Activated CD4-positive, alpha-beta T cell treated with anti-CD3 and anti-CD28 coated beads, Interleukin-2, amount 50 U/mL, for 4 hours (primary cell): ENCODE data around the gene MAP2K7.
"Not testable (repeated sequence)": the region's sequence is repeated elsewhere in the genome, so short reads cannot be mapped to it uniquely, and the experiment has no call there.

Source experiments
- DNase-seq, 2 experiments: peaks; one replicate each; pipeline ENCODE4 v3.0.0-alpha.2; 2020

Gene MAP2K7

GRCh38 chr19:7903244-7904073 is at the start of gene MAP2K7:
MAP2K7 (plus strand) TSS chr19:7903877; CDS start chr19:7903945, 68 bp downstream.
- DNase-seq: peak; percentile 100

- DNase-seq: no peak
Measured at GRCh38 chr19:7855426-7856108, 48.1 kb upstream of the MAP2K7 start.

- DNase-seq: no peak
Measured at GRCh38 chr19:7856109-7856591, 47.5 kb upstream of the MAP2K7 start.

GRCh38 chr19:7856679-7857663 is 46.7 kb upstream of the MAP2K7 start:
- DNase-seq: no peak

- no peak for DNase-seq
Measured at GRCh38 chr19:7857727-7858108, 46.0 kb upstream of the MAP2K7 start.

GRCh38 chr19:7858109-7858770 is 45.4 kb upstream of the MAP2K7 start:
- DNase-seq: no peak

GRCh38 chr19:7859087-7859486 is 44.6 kb upstream of the MAP2K7 start:
- DNase-seq: not testable (repeated sequence)

GRCh38 chr19:7859831-7860713 is 43.6 kb upstream of the MAP2K7 start:
- no peak for DNase-seq

GRCh38 chr19:7860714-7861618 is 42.7 kb upstream of the MAP2K7 start:
- DNase-seq: no peak

- no peak for DNase-seq
Measured at GRCh38 chr19:7861619-7862412, 41.9 kb upstream of the MAP2K7 start.

- DNase-seq: peak; percentile 63 to 69
Measured at GRCh38 chr19:7862413-7862951, 41.2 kb upstream of the MAP2K7 start.

GRCh38 chr19:7863157-7863970 is 40.3 kb upstream of the MAP2K7 start:
- DNase-seq: no peak

- DNase-seq: no peak
Measured at GRCh38 chr19:7863971-7864689, 39.5 kb upstream of the MAP2K7 start.

GRCh38 chr19:7864690-7865074 is 39.0 kb upstream of the MAP2K7 start:
- DNase-seq: no peak

GRCh38 chr19:7865262-7865911 is 38.3 kb upstream of the MAP2K7 start:
- no peak for DNase-seq

- DNase-seq: no peak
Measured at GRCh38 chr19:7866399-7867091, 37.1 kb upstream of the MAP2K7 start.
